ENCODE results near the gene MSI2.

DNA sequence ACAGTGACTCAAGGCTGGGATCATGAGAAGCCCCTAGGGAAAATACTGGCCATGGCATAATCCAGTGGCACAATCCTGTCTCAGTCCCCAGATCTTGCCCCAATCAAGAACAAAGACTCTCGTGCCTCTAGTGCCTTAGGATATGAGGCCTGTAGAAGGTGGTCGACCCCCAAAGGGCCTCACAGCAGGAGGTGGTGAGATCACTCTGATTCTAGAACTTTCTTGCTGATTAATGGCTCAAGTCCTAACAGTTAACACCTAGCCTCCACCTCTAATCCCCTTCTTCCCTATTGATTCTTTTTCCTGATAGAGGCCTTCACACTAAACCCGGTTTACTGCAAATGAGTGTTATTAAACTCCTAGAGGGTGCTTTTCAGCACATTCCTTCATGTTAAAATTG lies 312.0 kb downstream of the MSI2 start:
- TF ChIP-seq, protein P1, sequence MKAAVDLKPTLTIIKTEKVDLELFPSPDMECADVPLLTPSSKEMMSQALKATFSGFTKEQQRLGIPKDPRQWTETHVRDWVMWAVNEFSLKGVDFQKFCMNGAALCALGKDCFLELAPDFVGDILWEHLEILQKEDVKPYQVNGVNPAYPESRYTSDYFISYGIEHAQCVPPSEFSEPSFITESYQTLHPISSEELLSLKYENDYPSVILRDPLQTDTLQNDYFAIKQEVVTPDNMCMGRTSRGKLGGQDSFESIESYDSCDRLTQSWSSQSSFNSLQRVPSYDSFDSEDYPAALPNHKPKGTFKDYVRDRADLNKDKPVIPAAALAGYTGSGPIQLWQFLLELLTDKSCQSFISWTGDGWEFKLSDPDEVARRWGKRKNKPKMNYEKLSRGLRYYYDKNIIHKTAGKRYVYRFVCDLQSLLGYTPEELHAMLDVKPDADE (IDR thresholded peaks at IDR 0.05): no peak
- TF ChIP-seq, protein P2, sequence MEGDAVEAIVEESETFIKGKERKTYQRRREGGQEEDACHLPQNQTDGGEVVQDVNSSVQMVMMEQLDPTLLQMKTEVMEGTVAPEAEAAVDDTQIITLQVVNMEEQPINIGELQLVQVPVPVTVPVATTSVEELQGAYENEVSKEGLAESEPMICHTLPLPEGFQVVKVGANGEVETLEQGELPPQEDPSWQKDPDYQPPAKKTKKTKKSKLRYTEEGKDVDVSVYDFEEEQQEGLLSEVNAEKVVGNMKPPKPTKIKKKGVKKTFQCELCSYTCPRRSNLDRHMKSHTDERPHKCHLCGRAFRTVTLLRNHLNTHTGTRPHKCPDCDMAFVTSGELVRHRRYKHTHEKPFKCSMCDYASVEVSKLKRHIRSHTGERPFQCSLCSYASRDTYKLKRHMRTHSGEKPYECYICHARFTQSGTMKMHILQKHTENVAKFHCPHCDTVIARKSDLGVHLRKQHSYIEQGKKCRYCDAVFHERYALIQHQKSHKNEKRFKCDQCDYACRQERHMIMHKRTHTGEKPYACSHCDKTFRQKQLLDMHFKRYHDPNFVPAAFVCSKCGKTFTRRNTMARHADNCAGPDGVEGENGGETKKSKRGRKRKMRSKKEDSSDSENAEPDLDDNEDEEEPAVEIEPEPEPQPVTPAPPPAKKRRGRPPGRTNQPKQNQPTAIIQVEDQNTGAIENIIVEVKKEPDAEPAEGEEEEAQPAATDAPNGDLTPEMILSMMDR (conservative IDR thresholded peaks at IDR 0.05; ENCODE audit: low read depth in 2 of 2): no peak
- TF ChIP-seq POLR2AphosphoS5 (IDR thresholded peaks at IDR 0.05; ENCODE audit: low read depth) (no peak), EZH2 (IDR thresholded peaks at IDR 0.05; ENCODE audit: low read depth, unreplicated experiment) (no peak), EZH2phosphoT487 (IDR thresholded peaks at IDR 0.05; ENCODE audit: unreplicated experiment) (no peak), JUNB (IDR thresholded peaks at IDR 0.05; ENCODE audit: unreplicated experiment) (no peak), ZNF114 (CRISPR knock-in tag; IDR thresholded peaks at IDR 0.05) (no peak), STAT1 (IDR thresholded peaks at IDR 0.05; ENCODE audit: unreplicated experiment) (no peak)
- TF ChIP-seq, protein P3, sequence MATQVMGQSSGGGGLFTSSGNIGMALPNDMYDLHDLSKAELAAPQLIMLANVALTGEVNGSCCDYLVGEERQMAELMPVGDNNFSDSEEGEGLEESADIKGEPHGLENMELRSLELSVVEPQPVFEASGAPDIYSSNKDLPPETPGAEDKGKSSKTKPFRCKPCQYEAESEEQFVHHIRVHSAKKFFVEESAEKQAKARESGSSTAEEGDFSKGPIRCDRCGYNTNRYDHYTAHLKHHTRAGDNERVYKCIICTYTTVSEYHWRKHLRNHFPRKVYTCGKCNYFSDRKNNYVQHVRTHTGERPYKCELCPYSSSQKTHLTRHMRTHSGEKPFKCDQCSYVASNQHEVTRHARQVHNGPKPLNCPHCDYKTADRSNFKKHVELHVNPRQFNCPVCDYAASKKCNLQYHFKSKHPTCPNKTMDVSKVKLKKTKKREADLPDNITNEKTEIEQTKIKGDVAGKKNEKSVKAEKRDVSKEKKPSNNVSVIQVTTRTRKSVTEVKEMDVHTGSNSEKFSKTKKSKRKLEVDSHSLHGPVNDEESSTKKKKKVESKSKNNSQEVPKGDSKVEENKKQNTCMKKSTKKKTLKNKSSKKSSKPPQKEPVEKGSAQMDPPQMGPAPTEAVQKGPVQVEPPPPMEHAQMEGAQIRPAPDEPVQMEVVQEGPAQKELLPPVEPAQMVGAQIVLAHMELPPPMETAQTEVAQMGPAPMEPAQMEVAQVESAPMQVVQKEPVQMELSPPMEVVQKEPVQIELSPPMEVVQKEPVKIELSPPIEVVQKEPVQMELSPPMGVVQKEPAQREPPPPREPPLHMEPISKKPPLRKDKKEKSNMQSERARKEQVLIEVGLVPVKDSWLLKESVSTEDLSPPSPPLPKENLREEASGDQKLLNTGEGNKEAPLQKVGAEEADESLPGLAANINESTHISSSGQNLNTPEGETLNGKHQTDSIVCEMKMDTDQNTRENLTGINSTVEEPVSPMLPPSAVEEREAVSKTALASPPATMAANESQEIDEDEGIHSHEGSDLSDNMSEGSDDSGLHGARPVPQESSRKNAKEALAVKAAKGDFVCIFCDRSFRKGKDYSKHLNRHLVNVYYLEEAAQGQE (IDR thresholded peaks at IDR 0.05; ENCODE audit: unreplicated experiment): no peak

Measured in GM23338 (cell line).